OCI-LY7 (cell line): Measurements from ENCODE around the gene CNIH3. TPM values are rescaled to one million over a fixed set of nuclear protein-coding genes. Genes with fewer than 3 reads are reported as not detected.

Source experiments
- BruUV-seq: library from RNA; stranded (reverse); fragments of 400-500 nt; replicated peaks from 2 replicates; lab custom pipeline; 2021; lab: Mats Ljungman, UMichigan
- CTCF ChIA-PET: fragments of 300-600 bp; sonication (Branson Sonifier 250); formaldehyde crosslinking; loops from one replicate; lab custom pipeline; 2022; ENCODE audit warnings: antibody characterized with exemption; ENCODE audit not compliant: unreplicated experiment; lab: Charles Lee
- POLR2A ChIA-PET: fragments of 300-600 bp; sonication (Branson Sonifier 250); formaldehyde crosslinking; loops from one replicate; lab custom pipeline; 2022; ENCODE audit warnings: antibody characterized with exemption; lab: Charles Lee
- DNase-seq: peaks from one replicate; pipeline ENCODE4 v3.0.0-alpha.2; 2015; ENCODE audit warnings: low spot score
- H2AFZ ChIP-seq: fragments of 200-600 bp; sonication (generic), shearing (Covaris generic); 2 replicates; pipeline ENCODE4 v1.6.1; 2014; ENCODE audit warnings: mild to moderate bottlenecking, antibody characterized with exemption, low read length, moderate library complexity
- H3K27ac ChIP-seq: fragments of 200-600 bp; sonication (generic); 2 replicates; pipeline ENCODE4 v1.5.1; 2014; ENCODE audit warnings: mixed run types, low read depth, mild to moderate bottlenecking, moderate library complexity, low read length, inconsistent platforms; ENCODE audit not compliant: poor library complexity, severe bottlenecking
- H3K36me3 ChIP-seq: fragments of 200-600 bp; sonication (generic); 2 replicates; pipeline ENCODE4 v1.6.1; 2014; ENCODE audit warnings: mild to moderate bottlenecking, antibody characterized with exemption, low read length, moderate library complexity, mixed read lengths; ENCODE audit not compliant: insufficient read depth
- H3K4me1 ChIP-seq: fragments of 200-600 bp; sonication (generic); 2 replicates; pipeline ENCODE4 v1.5.1; 2014; ENCODE audit warnings: mild to moderate bottlenecking, low read length; ENCODE audit not compliant: insufficient read depth, poor library complexity, severe bottlenecking
- H3K4me2 ChIP-seq: fragments of 200-600 bp; sonication (generic); 2 replicates; pipeline ENCODE4 v1.6.1; 2014; ENCODE audit warnings: mild to moderate bottlenecking, low read length
- H3K4me3 ChIP-seq: fragments of 200-600 bp; sonication (generic); 2 replicates; pipeline ENCODE4 v1.5.1; 2014; ENCODE audit warnings: mild to moderate bottlenecking, low read depth, low read length; ENCODE audit not compliant: poor library complexity, severe bottlenecking
- H3K79me2 ChIP-seq: fragments of 200-600 bp; sonication (generic); 2 replicates; pipeline ENCODE4 v1.6.1; 2016; ENCODE audit warnings: low read depth, mild to moderate bottlenecking, low read length, moderate library complexity, mixed read lengths; ENCODE audit not compliant: insufficient read depth
- H3K9me2 ChIP-seq: fragments of 200-600 bp; sonication (generic); 2 replicates; pipeline ENCODE4 v1.6.1; 2016; ENCODE audit warnings: mild to moderate bottlenecking, low read length, mixed read lengths; ENCODE audit not compliant: insufficient read depth
- H3K9me3 ChIP-seq: fragments of 200-600 bp; sonication (generic); 2 replicates; pipeline ENCODE4 v1.6.1; 2014; ENCODE audit warnings: mild to moderate bottlenecking, mixed run types, low read length, mixed read lengths
- H4K20me1 ChIP-seq: fragments of 200-600 bp; sonication (generic); 2 replicates; pipeline ENCODE4 v1.6.1; 2014; ENCODE audit warnings: mild to moderate bottlenecking, antibody characterized with exemption, low read length, moderate library complexity, mixed read lengths; ENCODE audit not compliant: insufficient read depth
- CTCF ChIP-seq: fragments of 200-600 bp; sonication (generic); conservative IDR thresholded peaks from 2 replicates; pipeline ENCODE4 v1.5.1; 2014; ENCODE audit warnings: mild to moderate bottlenecking, antibody characterized with exemption, low read length, moderate library complexity, mixed read lengths
- EZH2phosphoT487 ChIP-seq: fragments of 200-600 bp; sonication (generic); IDR thresholded peaks from 2 replicates; pipeline ENCODE4 v1.6.1; 2018; ENCODE audit warnings: low read depth, borderline replicate concordance, mild to moderate bottlenecking, mixed run types, antibody characterized with exemption, low read length, moderate library complexity, mixed read lengths
- intact Hi-C: fragments of 100-400 bp; cut with micrococcal nuclease; formaldehyde crosslinking; loops from one replicate; pipeline ENCODE4 v1.10.0; 2022; ENCODE audit not compliant: unreplicated experiment
- total RNA-seq, 2 experiments: library from RNA; depleted of rRNA in 1 of 2; stranded (reverse); fragments of >200 nt in 1 of 2; shearing (Covaris generic) in 1 of 2; gene quantifications; 2 replicates each; pipeline ENCODE4 v1.2.3, GENCODE V29; 2014 to 2022

CNIH3 gene
- total RNA-seq, 2 experiments from 2014 or later, result 1.9 to 2.4 TPM

- ChIA-PET CTCF (no interaction called here), POLR2A (no interaction called here)
Measured at GRCh38 chr1:224762701-224763100, 146.6 kb downstream of the CNIH3 start.

DNA sequence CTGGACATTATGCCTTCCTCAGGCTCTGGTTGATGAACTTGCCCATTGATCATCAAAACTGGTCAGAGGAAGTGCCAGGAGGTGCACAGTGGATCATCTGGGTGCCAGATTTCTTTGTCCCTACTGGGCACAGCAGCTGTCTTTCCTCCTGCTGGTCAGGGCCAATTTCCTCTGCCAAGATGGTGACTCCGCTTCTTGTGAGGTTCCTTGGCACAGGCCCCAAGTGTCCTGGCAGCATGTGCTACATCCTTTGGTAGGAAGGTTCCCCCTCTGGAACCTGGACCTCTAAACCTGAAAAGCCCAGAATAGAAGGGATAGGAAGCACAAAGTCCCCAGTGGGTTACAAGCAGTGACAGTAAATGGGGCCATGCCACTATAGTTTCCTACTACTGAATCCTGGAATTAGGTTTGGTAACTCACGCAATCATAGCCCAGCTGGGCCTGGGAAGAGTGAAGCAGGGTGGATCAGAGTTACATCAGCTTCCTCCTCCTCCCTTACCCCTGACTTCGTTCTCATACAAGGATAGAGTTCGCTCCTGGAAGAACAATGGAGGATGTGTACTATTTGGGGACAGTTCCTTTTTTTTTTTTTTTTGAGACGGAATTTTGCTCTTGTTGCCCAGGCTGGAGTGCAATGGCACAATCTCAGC is 147.1 kb downstream of the CNIH3 start:
- ChIA-PET POLR2A (interaction anchor here (0.6 to 0.7 kb wide), 2 partner anchors 90 to 893 kb away, joined by 4 to 9 read pairs; no protein-coding TSS in a partner anchor), CTCF (no interaction called here)
- no peaks in the 10 kb centered on the region for H4K20me1 ChIP-seq
- H3K9me3 ChIP-seq, result 0 out of 2 replicates have a peak, but pooled peaks cover 14% of the 10 kb centered on the region
- H3K27ac ChIP-seq, result no peak overlapping the region
- H3K9me2 ChIP-seq, result no peaks in the 10 kb centered on the region
- no peaks in the 10 kb centered on the region for H3K4me1 ChIP-seq
- no peak overlapping the region for H3K4me2 ChIP-seq
- no peak overlapping the region for H3K4me3 ChIP-seq
- no peaks in the 10 kb centered on the region for H3K79me2 ChIP-seq
- H2AFZ ChIP-seq, result no peak overlapping the region
- intact Hi-C loops, result no loop called here
- no peak for TF ChIP-seq CTCF
- no peak for TF ChIP-seq EZH2phosphoT487
- no peak for DNase-seq
- BruUV-seq, result no TSS peak
- no peaks in the 10 kb centered on the region for H3K36me3 ChIP-seq

More at GRCh38 chr1:224762701-224763100, 146.6 kb downstream of the CNIH3 start:
- BruUV-seq, result no TSS peak
- Histone ChIP-seq H3K9me3 (0 out of 2 replicates have a peak, but pooled peaks cover 14% of the 10 kb centered on the region), H4K20me1 (no peaks in the 10 kb centered on the region), H3K4me2 (no peak overlapping the region), H3K4me1 (no peaks in the 10 kb centered on the region), H3K27ac (no peak overlapping the region), H3K79me2 (no peaks in the 10 kb centered on the region), H3K9me2 (no peaks in the 10 kb centered on the region), H3K36me3 (no peaks in the 10 kb centered on the region), H3K4me3 (no peak overlapping the region), H2AFZ (no peak overlapping the region)
- no peak for DNase-seq
- TF ChIP-seq EZH2phosphoT487 (no peak), CTCF (no peak)
- intact Hi-C loops, result no loop called here

GRCh38 chr1:224766266-224766665 is 150.1 kb downstream of the CNIH3 start:
- no peak for TF ChIP-seq CTCF
- TF ChIP-seq EZH2phosphoT487, result no peak
- no TSS peak for BruUV-seq
- Histone ChIP-seq H3K79me2 (no peaks in the 10 kb centered on the region), H3K4me3 (no peak overlapping the region), H3K27ac (no peak overlapping the region), H3K36me3 (no peaks in the 10 kb centered on the region), H2AFZ (no peak overlapping the region), H3K9me2 (no peaks in the 10 kb centered on the region), H3K9me3 (no peaks in the 10 kb centered on the region), H4K20me1 (no peaks in the 10 kb centered on the region), H3K4me1 (no peaks in the 10 kb centered on the region), H3K4me2 (no peak overlapping the region)
- intact Hi-C loops, result no loop called here
- ChIA-PET POLR2A (interaction anchor here (0.8 kb wide), 1 partner anchor 48 kb away, joined by 3 read pairs; no protein-coding TSS in a partner anchor), CTCF (no interaction called here)
- no peak for DNase-seq
